Measurements from ENCODE around the gene TMEM131. TPM values are rescaled to one million over a fixed set of nuclear protein-coding genes. Genes with fewer than 3 reads are reported as not detected.
A peak's percentile ranks its signal among the peaks of the same experiment; 100 is the strongest.

Gene TMEM131
- total RNA-seq, 4 donors from 2014 or later = 39.0 to 58.5 (median 41.3) TPM

GRCh38 chr2:98015671-98016070 is 19.9 kb upstream of the TMEM131 start:
- WGBS, 2 donors = 28 to 47% methylated on average over 1 of the region's 1 CpG
- no peak for DNase-seq (ENCODE audit: low spot score in 2 of 2)
- H3K9me3 ChIP-seq = peaks cover 0 to 4% (median 0%) of the 10 kb centered on the region in 4 donors
- H3K36me3 ChIP-seq = no peaks in the 10 kb centered on the region
- peaks cover 0 to 11% (median 3%) of the 10 kb centered on the region in 4 donors for H3K4me1 ChIP-seq
- no peak overlapping the region for H3K4me3 ChIP-seq
- no peaks in the 10 kb centered on the region for H3K27me3 ChIP-seq
- no peak overlapping the region for H3K27ac ChIP-seq
- TF ChIP-seq POLR2A (IDR thresholded peaks at IDR 0.05) (no peak), EP300 (IDR thresholded peaks at IDR 0.05) (no peak)

DNA sequence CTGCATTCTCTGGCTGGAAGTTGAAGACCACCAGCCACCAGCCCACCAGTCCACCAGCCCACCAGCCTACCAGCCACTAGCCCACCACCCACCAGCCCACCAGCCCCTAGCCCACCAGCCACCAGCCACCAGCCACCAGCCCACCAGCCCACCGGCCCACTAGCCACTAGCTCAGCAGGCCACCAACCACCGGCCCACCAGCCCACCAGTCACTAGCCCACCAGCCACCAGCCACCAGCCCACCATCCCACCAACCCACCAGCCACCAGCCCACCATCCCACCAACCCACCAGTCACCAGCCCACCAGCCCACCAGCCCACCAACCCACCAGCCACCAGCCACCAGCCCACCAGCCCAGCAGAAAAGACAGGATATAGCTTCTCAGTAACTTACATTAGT is 18.6 kb upstream of the TMEM131 start:
- TF ChIP-seq POLR2A (IDR thresholded peaks at IDR 0.05) (no peak), EP300 (IDR thresholded peaks at IDR 0.05) (no peak), CTCF (IDR thresholded peaks at IDR 0.05) (no peak)
- H3K4me3 ChIP-seq = no peak overlapping the region
- H3K27ac ChIP-seq = no peak overlapping the region
- peaks cover 0 to 12% (median 5%) of the 10 kb centered on the region in 4 donors for H3K4me1 ChIP-seq
- H3K36me3 ChIP-seq = no peaks in the 10 kb centered on the region
- no peaks in the 10 kb centered on the region for H3K27me3 ChIP-seq
- 86 to 100% methylated on average over 2 of the region's 2 CpGs for WGBS, 2 donors
- H3K9me3 ChIP-seq = no peaks in the 10 kb centered on the region
- DNase-seq (ENCODE audit: low spot score in 2 of 2) = no peak

GRCh38 chr2:98013407-98014042 is 17.8 kb upstream of the TMEM131 start:
- peaks cover 0 to 12% (median 5%) of the 10 kb centered on the region in 4 donors for H3K4me1 ChIP-seq
- no peak overlapping the region for H3K27ac ChIP-seq
- no peaks in the 10 kb centered on the region for H3K9me3 ChIP-seq
- no peaks in the 10 kb centered on the region for H3K36me3 ChIP-seq
- H3K27me3 ChIP-seq = no peaks in the 10 kb centered on the region
- no peak for TF ChIP-seq EP300 (IDR thresholded peaks at IDR 0.05)
- no peak for TF ChIP-seq CTCF (IDR thresholded peaks at IDR 0.05)
- no peak for TF ChIP-seq POLR2A (IDR thresholded peaks at IDR 0.05)
- 45 to 53% methylated on average over 15 of the region's 15 CpGs for WGBS, 2 donors
- no peak overlapping the region for H3K4me3 ChIP-seq
- no peak for DNase-seq (ENCODE audit: low spot score in 2 of 2)

DNA sequence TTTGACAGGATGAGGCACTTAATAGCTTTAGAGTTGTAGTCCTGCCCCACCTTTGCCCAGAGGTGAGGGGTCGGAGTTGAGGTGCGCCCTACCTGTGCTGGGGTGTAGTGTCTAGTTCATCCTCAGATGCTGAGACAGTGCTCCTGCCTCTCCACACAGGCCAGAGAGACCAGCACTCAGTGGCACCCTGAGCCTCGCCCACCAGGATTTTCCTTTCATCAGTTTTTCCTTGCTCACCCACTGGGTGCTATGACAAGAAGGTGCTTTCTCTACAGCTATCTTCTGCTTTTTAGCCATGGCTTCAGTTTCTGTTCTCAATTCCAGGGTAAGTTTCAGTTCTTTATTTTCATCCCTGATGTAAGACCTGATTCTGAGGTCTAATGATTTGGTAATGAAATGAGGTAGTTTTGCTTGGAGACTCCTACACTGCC is 16.8 kb upstream of the TMEM131 start:
- Histone ChIP-seq H3K4me1 (peaks cover 0 to 12% (median 5%) of the 10 kb centered on the region in 4 donors), H3K27ac (no peak overlapping the region), H3K36me3 (no peaks in the 10 kb centered on the region), H3K4me3 (no peak overlapping the region), H3K27me3 (no peaks in the 10 kb centered on the region), H3K9me3 (no peaks in the 10 kb centered on the region)
- no peak for DNase-seq (ENCODE audit: low spot score in 2 of 2)
- 89 to 94% methylated on average over 3 of the region's 3 CpGs for WGBS, 2 donors
- TF ChIP-seq EP300 (IDR thresholded peaks at IDR 0.05) = peak in 1 of 2 donors; percentile 58
- TF ChIP-seq CTCF (IDR thresholded peaks at IDR 0.05) = no peak

- peak in 1 of 2 donors; percentile 9 for TF ChIP-seq EP300 (IDR thresholded peaks at IDR 0.05)
- no peak for TF ChIP-seq CTCF (IDR thresholded peaks at IDR 0.05)
- no peak for TF ChIP-seq POLR2A (IDR thresholded peaks at IDR 0.05)
These were observed 14.4 kb upstream of the TMEM131 start for GRCh38 chr2:98009887-98010760.

More at GRCh38 chr2:98009887-98010760, 14.4 kb upstream of the TMEM131 start:
- peaks cover 0 to 12% (median 5%) of the 10 kb centered on the region in 4 donors for H3K4me1 ChIP-seq
- H3K9me3 ChIP-seq = no peaks in the 10 kb centered on the region
- no peaks in the 10 kb centered on the region for H3K36me3 ChIP-seq
- H3K27ac ChIP-seq = no peak overlapping the region
- 51 to 59% methylated on average over 10 of the region's 10 CpGs for whole genome bisulfite sequencing, 2 donors
- no peak overlapping the region for H3K4me3 ChIP-seq
- no peak for DNase-seq (ENCODE audit: low spot score in 2 of 2)
- H3K27me3 ChIP-seq = no peaks in the 10 kb centered on the region
